ENCODE measurements around the gene SHTN1. TPM values are rescaled to one million over a fixed set of nuclear protein-coding genes. Genes with fewer than 3 reads are reported as not detected.

Gene SHTN1
- total RNA-seq, 1 donor from 2014 or later: 18.2 TPM

- no peak overlapping the region for H3K4me3 Mint-ChIP-seq
These were observed 10.7 kb downstream of the SHTN1 start for GRCh38 chr10:116994113-116994890.

GRCh38 chr10:116993610-116994009 lies 11.4 kb downstream of the SHTN1 start:
- no peaks in the 10 kb centered on the region for H3K27me3 Mint-ChIP-seq
- H3K4me3 Mint-ChIP-seq: no peak overlapping the region
- no peak overlapping the region for H3K27ac Mint-ChIP-seq
- no peaks in the 10 kb centered on the region for H3K36me3 Mint-ChIP-seq
- TF ChIP-seq CTCF (conservative IDR thresholded peaks at IDR 0.05): no peak
- DNase-seq (ENCODE audit: extremely low spot score, unreplicated experiment): no peak
- H3K9me3 Mint-ChIP-seq: no peaks in the 10 kb centered on the region
- H3K4me1 Mint-ChIP-seq (ENCODE audit: unreplicated experiment): peaks cover 5% of the 10 kb centered on the region

More at GRCh38 chr10:116994113-116994890, 10.7 kb downstream of the SHTN1 start:
- Mint-ChIP-seq H3K27me3 (no peaks in the 10 kb centered on the region), H3K36me3 (peaks cover 6% of the 10 kb centered on the region), H3K27ac (no peak overlapping the region), H3K9me3 (no peaks in the 10 kb centered on the region), H3K4me1 (ENCODE audit: unreplicated experiment) (peaks cover 5% of the 10 kb centered on the region)
- TF ChIP-seq CTCF (conservative IDR thresholded peaks at IDR 0.05): no peak
- no peak for DNase-seq (ENCODE audit: extremely low spot score, unreplicated experiment)

GRCh38 chr10:116992183-116992582 lies 12.8 kb downstream of the SHTN1 start:
- peaks cover 5% of the 10 kb centered on the region for H3K4me1 Mint-ChIP-seq (ENCODE audit: unreplicated experiment)
- DNase-seq (ENCODE audit: extremely low spot score, unreplicated experiment): no peak
- TF ChIP-seq CTCF (conservative IDR thresholded peaks at IDR 0.05): no peak
- no peak overlapping the region for H3K4me3 Mint-ChIP-seq
- no peak overlapping the region for H3K27ac Mint-ChIP-seq
- H3K9me3 Mint-ChIP-seq: no peaks in the 10 kb centered on the region
- H3K27me3 Mint-ChIP-seq: no peaks in the 10 kb centered on the region
- peaks cover 2% of the 10 kb centered on the region for H3K36me3 Mint-ChIP-seq

GRCh38 chr10:116990276-116990800 lies 14.6 kb downstream of the SHTN1 start:
- no peak for DNase-seq (ENCODE audit: extremely low spot score, unreplicated experiment)
- no peak overlapping the region for H3K27ac Mint-ChIP-seq
- H3K4me1 Mint-ChIP-seq (ENCODE audit: unreplicated experiment): peaks cover 5% of the 10 kb centered on the region
- H3K9me3 Mint-ChIP-seq: no peaks in the 10 kb centered on the region
- peaks cover 4% of the 10 kb centered on the region for H3K36me3 Mint-ChIP-seq
- H3K4me3 Mint-ChIP-seq: peak overlapping the region; percentile 13
- H3K27me3 Mint-ChIP-seq: no peaks in the 10 kb centered on the region
- TF ChIP-seq CTCF (conservative IDR thresholded peaks at IDR 0.05): no peak

- Mint-ChIP-seq H3K4me1 (ENCODE audit: unreplicated experiment) (peaks cover 9% of the 10 kb centered on the region), H3K36me3 (peaks cover 4% of the 10 kb centered on the region), H3K27me3 (no peaks in the 10 kb centered on the region), H3K9me3 (no peaks in the 10 kb centered on the region), H3K27ac (no peak overlapping the region), H3K4me3 (no peak overlapping the region)
- TF ChIP-seq CTCF (conservative IDR thresholded peaks at IDR 0.05): no peak
- DNase-seq (ENCODE audit: extremely low spot score, unreplicated experiment): no peak
These were observed 15.5 kb downstream of the SHTN1 start for GRCh38 chr10:116989439-116989838.
